Loucy (cell line): ENCODE results near the gene ABCB1.

ENCODE experiments used
- EZH2phosphoT487 ChIP-seq: fragments of 200-600 bp; IDR thresholded peaks from 2 replicates; pipeline ENCODE4 v1.6.1; 2018; ENCODE audit warnings: antibody characterized with exemption, mild to moderate bottlenecking, moderate library complexity, borderline replicate concordance
- TF ChIP-seq, protein P1 (sequence below): fragments of 200-600 bp; sonication (generic); conservative IDR thresholded peaks from 2 replicates; pipeline ENCODE4 v1.5.1; 2014; ENCODE audit warnings: mild to moderate bottlenecking, antibody characterized with exemption, low read length

DNA sequence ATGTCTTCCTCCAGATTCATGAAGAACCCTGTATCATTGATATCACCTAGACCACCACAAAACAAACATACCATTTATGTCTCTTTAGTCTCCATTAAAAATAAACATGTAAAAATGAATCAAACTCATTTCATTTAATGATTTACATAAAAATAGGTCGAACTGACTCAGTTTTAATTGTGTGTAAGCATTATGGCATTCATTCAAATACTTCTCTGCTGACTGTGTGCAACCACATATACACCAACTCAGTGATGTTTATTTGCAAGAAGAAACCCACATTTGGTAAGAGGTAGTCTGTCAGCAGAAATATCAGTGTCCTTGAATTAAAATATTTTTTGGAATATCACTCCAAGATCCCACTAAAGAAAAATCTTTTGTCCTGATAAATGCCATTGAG is 30.5 kb downstream of the ABCB1 start:
- TF ChIP-seq, protein P1, sequence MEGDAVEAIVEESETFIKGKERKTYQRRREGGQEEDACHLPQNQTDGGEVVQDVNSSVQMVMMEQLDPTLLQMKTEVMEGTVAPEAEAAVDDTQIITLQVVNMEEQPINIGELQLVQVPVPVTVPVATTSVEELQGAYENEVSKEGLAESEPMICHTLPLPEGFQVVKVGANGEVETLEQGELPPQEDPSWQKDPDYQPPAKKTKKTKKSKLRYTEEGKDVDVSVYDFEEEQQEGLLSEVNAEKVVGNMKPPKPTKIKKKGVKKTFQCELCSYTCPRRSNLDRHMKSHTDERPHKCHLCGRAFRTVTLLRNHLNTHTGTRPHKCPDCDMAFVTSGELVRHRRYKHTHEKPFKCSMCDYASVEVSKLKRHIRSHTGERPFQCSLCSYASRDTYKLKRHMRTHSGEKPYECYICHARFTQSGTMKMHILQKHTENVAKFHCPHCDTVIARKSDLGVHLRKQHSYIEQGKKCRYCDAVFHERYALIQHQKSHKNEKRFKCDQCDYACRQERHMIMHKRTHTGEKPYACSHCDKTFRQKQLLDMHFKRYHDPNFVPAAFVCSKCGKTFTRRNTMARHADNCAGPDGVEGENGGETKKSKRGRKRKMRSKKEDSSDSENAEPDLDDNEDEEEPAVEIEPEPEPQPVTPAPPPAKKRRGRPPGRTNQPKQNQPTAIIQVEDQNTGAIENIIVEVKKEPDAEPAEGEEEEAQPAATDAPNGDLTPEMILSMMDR = no peak
- TF ChIP-seq EZH2phosphoT487 = no peak
